OCI-LY7 (cell line): Measurements from ENCODE around the gene BDKRB2. TPM values are rescaled to one million over a fixed set of nuclear protein-coding genes. Genes with fewer than 3 reads are reported as not detected.

Experiments used
- BruUV-seq: library from RNA; stranded (reverse); fragments of 400-500 nt; replicated peaks from 2 replicates; lab custom pipeline; 2021; lab: Mats Ljungman, UMichigan
- CTCF ChIA-PET: fragments of 300-600 bp; sonication (Branson Sonifier 250); formaldehyde crosslinking; loops from one replicate; lab custom pipeline; 2022; ENCODE audit warnings: antibody characterized with exemption; ENCODE audit not compliant: unreplicated experiment; lab: Charles Lee
- POLR2A ChIA-PET: fragments of 300-600 bp; sonication (Branson Sonifier 250); formaldehyde crosslinking; loops from one replicate; lab custom pipeline; 2022; ENCODE audit warnings: antibody characterized with exemption; lab: Charles Lee
- DNase-seq: peaks from one replicate; pipeline ENCODE4 v3.0.0-alpha.2; 2015; ENCODE audit warnings: low spot score
- H2AFZ ChIP-seq: fragments of 200-600 bp; sonication (generic), shearing (Covaris generic); 2 replicates; pipeline ENCODE4 v1.6.1; 2014; ENCODE audit warnings: mild to moderate bottlenecking, antibody characterized with exemption, low read length, moderate library complexity
- H3K27ac ChIP-seq: fragments of 200-600 bp; sonication (generic); 2 replicates; pipeline ENCODE4 v1.5.1; 2014; ENCODE audit warnings: mixed run types, low read depth, mild to moderate bottlenecking, moderate library complexity, low read length, inconsistent platforms; ENCODE audit not compliant: poor library complexity, severe bottlenecking
- H3K36me3 ChIP-seq: fragments of 200-600 bp; sonication (generic); 2 replicates; pipeline ENCODE4 v1.6.1; 2014; ENCODE audit warnings: mild to moderate bottlenecking, antibody characterized with exemption, low read length, moderate library complexity, mixed read lengths; ENCODE audit not compliant: insufficient read depth
- H3K4me1 ChIP-seq: fragments of 200-600 bp; sonication (generic); 2 replicates; pipeline ENCODE4 v1.5.1; 2014; ENCODE audit warnings: mild to moderate bottlenecking, low read length; ENCODE audit not compliant: insufficient read depth, poor library complexity, severe bottlenecking
- H3K4me2 ChIP-seq: fragments of 200-600 bp; sonication (generic); 2 replicates; pipeline ENCODE4 v1.6.1; 2014; ENCODE audit warnings: mild to moderate bottlenecking, low read length
- H3K4me3 ChIP-seq: fragments of 200-600 bp; sonication (generic); 2 replicates; pipeline ENCODE4 v1.5.1; 2014; ENCODE audit warnings: mild to moderate bottlenecking, low read depth, low read length; ENCODE audit not compliant: poor library complexity, severe bottlenecking
- H3K79me2 ChIP-seq: fragments of 200-600 bp; sonication (generic); 2 replicates; pipeline ENCODE4 v1.6.1; 2016; ENCODE audit warnings: low read depth, mild to moderate bottlenecking, low read length, moderate library complexity, mixed read lengths; ENCODE audit not compliant: insufficient read depth
- H3K9me2 ChIP-seq: fragments of 200-600 bp; sonication (generic); 2 replicates; pipeline ENCODE4 v1.6.1; 2016; ENCODE audit warnings: mild to moderate bottlenecking, low read length, mixed read lengths; ENCODE audit not compliant: insufficient read depth
- H3K9me3 ChIP-seq: fragments of 200-600 bp; sonication (generic); 2 replicates; pipeline ENCODE4 v1.6.1; 2014; ENCODE audit warnings: mild to moderate bottlenecking, mixed run types, low read length, mixed read lengths
- H4K20me1 ChIP-seq: fragments of 200-600 bp; sonication (generic); 2 replicates; pipeline ENCODE4 v1.6.1; 2014; ENCODE audit warnings: mild to moderate bottlenecking, antibody characterized with exemption, low read length, moderate library complexity, mixed read lengths; ENCODE audit not compliant: insufficient read depth
- EZH2phosphoT487 ChIP-seq: fragments of 200-600 bp; sonication (generic); IDR thresholded peaks from 2 replicates; pipeline ENCODE4 v1.6.1; 2018; ENCODE audit warnings: low read depth, borderline replicate concordance, mild to moderate bottlenecking, mixed run types, antibody characterized with exemption, low read length, moderate library complexity, mixed read lengths
- intact Hi-C: fragments of 100-400 bp; cut with micrococcal nuclease; formaldehyde crosslinking; loops from one replicate; pipeline ENCODE4 v1.10.0; 2022; ENCODE audit not compliant: unreplicated experiment
- total RNA-seq, 2 experiments: library from RNA; depleted of rRNA in 1 of 2; stranded (reverse); fragments of >200 nt in 1 of 2; shearing (Covaris generic) in 1 of 2; gene quantifications; 2 replicates each; pipeline ENCODE4 v1.2.3, GENCODE V29; 2014 to 2022
- TF ChIP-seq, protein P1 (sequence below): fragments of 200-600 bp; sonication (generic); conservative IDR thresholded peaks from 2 replicates; pipeline ENCODE4 v1.5.1; 2014; ENCODE audit warnings: mild to moderate bottlenecking, antibody characterized with exemption, low read length, moderate library complexity, mixed read lengths

BDKRB2 gene
- total RNA-seq, 2 experiments from 2014 or later, result 0.17 TPM; not detected in 1

DNA sequence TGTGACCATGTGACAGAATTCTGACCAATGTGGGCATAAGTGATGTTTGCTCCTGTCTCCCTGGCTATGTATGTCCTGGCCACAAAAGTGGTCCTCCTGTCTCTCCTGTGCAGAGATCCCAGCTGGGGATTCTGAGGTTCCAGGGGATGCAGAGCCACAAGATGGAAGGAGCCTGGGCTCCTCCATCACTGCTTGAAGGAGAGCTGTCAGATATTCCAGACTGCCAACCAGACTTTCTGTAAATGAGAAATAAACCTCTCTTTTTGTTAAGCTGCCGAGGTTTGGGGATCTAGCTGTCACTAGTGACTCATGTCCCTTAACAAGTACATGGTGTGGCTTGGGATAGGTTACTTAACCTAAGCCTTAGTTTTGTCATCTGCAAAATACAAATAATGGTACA lies 73.3 kb downstream of the BDKRB2 start:
- no peak overlapping the region for H3K4me2 ChIP-seq
- ChIA-PET POLR2A (no interaction called here), CTCF (no interaction called here)

DNA sequence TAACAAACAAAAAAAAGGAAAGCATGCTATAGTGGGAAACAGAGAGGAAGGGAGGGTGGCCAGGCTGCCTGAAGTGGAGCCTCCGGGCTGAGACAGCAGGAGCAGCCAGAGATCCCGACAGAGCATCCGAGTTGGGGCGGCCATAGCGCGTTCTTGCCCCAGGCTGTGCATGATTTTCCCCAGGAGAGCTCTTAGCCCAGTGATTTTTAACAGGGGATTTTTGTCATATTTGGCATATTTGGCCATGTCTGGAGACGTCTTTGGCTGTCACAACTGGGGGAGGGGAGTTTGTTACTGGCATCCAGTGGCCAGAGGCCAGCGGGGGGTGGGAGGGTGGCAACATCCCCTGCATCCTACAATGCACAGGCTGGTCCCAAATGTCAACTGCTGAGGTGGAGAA lies 74.9 kb downstream of the BDKRB2 start:
- H3K27ac ChIP-seq, result no peak overlapping the region
- ChIA-PET POLR2A (no interaction called here), CTCF (no interaction called here)
- H3K9me2 ChIP-seq, result no peaks in the 10 kb centered on the region
- H3K79me2 ChIP-seq, result no peaks in the 10 kb centered on the region
- no peak overlapping the region for H3K4me3 ChIP-seq
- H3K36me3 ChIP-seq, result no peaks in the 10 kb centered on the region
- peaks cover 6% of the 10 kb centered on the region; the same call in 1 of the 2 replicates for H3K9me3 ChIP-seq
- TF ChIP-seq, protein P1, sequence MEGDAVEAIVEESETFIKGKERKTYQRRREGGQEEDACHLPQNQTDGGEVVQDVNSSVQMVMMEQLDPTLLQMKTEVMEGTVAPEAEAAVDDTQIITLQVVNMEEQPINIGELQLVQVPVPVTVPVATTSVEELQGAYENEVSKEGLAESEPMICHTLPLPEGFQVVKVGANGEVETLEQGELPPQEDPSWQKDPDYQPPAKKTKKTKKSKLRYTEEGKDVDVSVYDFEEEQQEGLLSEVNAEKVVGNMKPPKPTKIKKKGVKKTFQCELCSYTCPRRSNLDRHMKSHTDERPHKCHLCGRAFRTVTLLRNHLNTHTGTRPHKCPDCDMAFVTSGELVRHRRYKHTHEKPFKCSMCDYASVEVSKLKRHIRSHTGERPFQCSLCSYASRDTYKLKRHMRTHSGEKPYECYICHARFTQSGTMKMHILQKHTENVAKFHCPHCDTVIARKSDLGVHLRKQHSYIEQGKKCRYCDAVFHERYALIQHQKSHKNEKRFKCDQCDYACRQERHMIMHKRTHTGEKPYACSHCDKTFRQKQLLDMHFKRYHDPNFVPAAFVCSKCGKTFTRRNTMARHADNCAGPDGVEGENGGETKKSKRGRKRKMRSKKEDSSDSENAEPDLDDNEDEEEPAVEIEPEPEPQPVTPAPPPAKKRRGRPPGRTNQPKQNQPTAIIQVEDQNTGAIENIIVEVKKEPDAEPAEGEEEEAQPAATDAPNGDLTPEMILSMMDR, result no peak
- no peak for TF ChIP-seq EZH2phosphoT487
- no TSS peak for BruUV-seq
- no peaks in the 10 kb centered on the region for H4K20me1 ChIP-seq
- H3K4me2 ChIP-seq, result no peak overlapping the region
- no peak overlapping the region for H2AFZ ChIP-seq
- intact Hi-C loops, result loop anchor here (5.0 to 10.0 kb wide), 3 partner anchors 222 to 715 kb away; no protein-coding TSS in a partner anchor
- no peaks in the 10 kb centered on the region for H3K4me1 ChIP-seq
- DNase-seq, result no peak

More for the DNA sequence above, 73.3 kb downstream of the BDKRB2 start:
- DNase-seq, result no peak
- H3K9me3 ChIP-seq, result peaks cover 6% of the 10 kb centered on the region; the same call in 1 of the 2 replicates
- intact Hi-C loops, result loop anchor here (5.0 to 10.0 kb wide), 3 partner anchors 221 to 713 kb away; no protein-coding TSS in a partner anchor
- no peaks in the 10 kb centered on the region for H3K36me3 ChIP-seq
- H3K4me3 ChIP-seq, result no peak overlapping the region
- H2AFZ ChIP-seq, result no peak overlapping the region
- H3K9me2 ChIP-seq, result no peaks in the 10 kb centered on the region
- H3K4me1 ChIP-seq, result no peaks in the 10 kb centered on the region
- H3K79me2 ChIP-seq, result no peaks in the 10 kb centered on the region
- H4K20me1 ChIP-seq, result no peaks in the 10 kb centered on the region
- no peak overlapping the region for H3K27ac ChIP-seq
- BruUV-seq, result no TSS peak
- TF ChIP-seq EZH2phosphoT487, result no peak
- TF ChIP-seq, protein P1, result no peak

DNA sequence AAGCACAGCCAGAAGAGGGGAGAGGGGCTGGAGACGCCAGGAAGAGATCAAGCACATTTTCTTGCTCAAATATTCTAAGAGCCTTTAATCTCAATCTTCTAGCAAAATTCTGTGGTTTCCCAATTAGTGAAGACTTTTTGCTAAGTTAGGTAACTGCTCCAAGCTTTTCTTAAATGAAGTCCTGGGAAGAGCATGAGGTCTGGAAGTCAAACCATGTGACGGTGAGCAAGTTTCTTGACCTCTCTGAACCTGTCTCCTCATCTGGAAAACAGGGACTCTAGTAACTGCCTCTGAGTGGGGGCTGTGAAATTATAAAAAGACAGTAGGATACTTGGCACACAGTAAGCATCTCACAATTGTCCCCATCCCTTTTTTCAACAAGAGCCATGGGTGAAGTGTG lies 75.5 kb downstream of the BDKRB2 start:
- no TSS peak for BruUV-seq
- no peak for DNase-seq
- H3K79me2 ChIP-seq, result no peaks in the 10 kb centered on the region
- no peaks in the 10 kb centered on the region for H3K36me3 ChIP-seq
- no peaks in the 10 kb centered on the region for H3K9me2 ChIP-seq
- H4K20me1 ChIP-seq, result no peaks in the 10 kb centered on the region
- peaks cover 6% of the 10 kb centered on the region; the same call in 1 of the 2 replicates for H3K9me3 ChIP-seq
- H3K4me1 ChIP-seq, result no peaks in the 10 kb centered on the region
- no peak overlapping the region for H3K27ac ChIP-seq
- ChIA-PET CTCF (no interaction called here), POLR2A (no interaction called here)
- TF ChIP-seq, protein P1, result no peak
- no peak for TF ChIP-seq EZH2phosphoT487
- H2AFZ ChIP-seq, result no peak overlapping the region
- intact Hi-C loops, result no loop called here
- no peak overlapping the region for H3K4me2 ChIP-seq
- H3K4me3 ChIP-seq, result no peak overlapping the region
